ENCODE measurements around the gene CFAP20DC.
"Not testable (repeated sequence)": the region's sequence is repeated elsewhere in the genome, so short reads cannot be mapped to it uniquely, and the experiment has no call there.

The CFAP20DC gene

DNA sequence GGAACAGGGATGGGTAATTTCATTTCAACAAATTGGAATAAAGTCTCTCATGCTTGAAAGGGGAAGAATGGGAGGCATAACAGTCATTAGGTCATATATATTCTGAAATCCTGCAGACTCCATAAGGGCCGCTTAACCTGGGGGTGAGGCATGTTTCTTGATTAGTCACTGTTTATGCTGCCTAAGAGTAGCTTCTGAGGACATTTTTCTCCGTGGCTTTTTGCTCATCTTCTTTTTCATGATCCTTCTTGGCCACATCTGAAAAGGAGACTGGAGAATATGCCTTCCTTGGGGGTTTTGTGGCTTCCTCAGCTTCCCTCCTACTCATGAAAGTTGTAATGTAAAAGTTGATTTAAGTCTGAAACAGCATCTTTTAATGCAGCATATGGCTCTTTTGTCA lies 20.0 kb upstream of the CFAP20DC start:
- Histone ChIP-seq H3K27me3 (ENCODE audit: control insufficient read depth in 1 of 2, insufficient read depth in 2 of 2, low read length in 2 of 2) (no peaks in the 10 kb centered on the region), H3K4me3 (ENCODE audit: low read depth in 1 of 2, low read length in 2 of 2) (no peak overlapping the region), H3K27ac (ENCODE audit: low read depth, low read length) (no peak overlapping the region), H3K4me1 (ENCODE audit: insufficient read depth, low read length) (no peaks in the 10 kb centered on the region), H3K9me3 (ENCODE audit: low read length) (no peaks in the 10 kb centered on the region), H3K9ac (ENCODE audit: low read length) (no peak overlapping the region), H3K36me3 (ENCODE audit: insufficient read depth, low read length) (no peaks in the 10 kb centered on the region)

DNA sequence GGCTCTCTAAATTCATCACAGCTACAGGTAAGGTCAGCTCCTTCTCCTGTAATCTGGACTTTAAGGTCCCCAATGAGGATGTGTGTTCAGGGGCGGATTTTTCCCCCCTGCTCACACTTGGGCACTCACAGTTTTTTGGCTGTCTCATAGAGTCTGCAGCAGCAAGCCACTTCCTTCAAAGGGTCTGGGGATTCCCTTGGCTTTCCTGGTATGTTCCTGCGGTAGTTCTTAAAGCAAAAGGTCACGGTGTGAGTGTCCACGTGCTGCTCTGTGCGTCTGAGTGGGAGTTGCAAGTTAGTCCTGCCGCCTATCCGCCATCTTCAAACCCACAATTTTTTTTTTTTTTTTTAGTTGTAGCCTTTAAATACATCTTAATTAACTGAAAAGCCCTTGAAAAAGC lies 15.4 kb upstream of the CFAP20DC start:
- no peak overlapping the region for H3K27ac ChIP-seq (ENCODE audit: low read depth, low read length)
- H3K36me3 ChIP-seq (ENCODE audit: insufficient read depth, low read length), result no peaks in the 10 kb centered on the region
- no peaks in the 10 kb centered on the region for H3K9me3 ChIP-seq (ENCODE audit: low read length)
- no peak overlapping the region for H3K4me3 ChIP-seq (ENCODE audit: low read depth in 1 of 2, low read length in 2 of 2)
- H3K27me3 ChIP-seq (ENCODE audit: control insufficient read depth in 1 of 2, insufficient read depth in 2 of 2, low read length in 2 of 2), result no peaks in the 10 kb centered on the region
- no peaks in the 10 kb centered on the region for H3K4me1 ChIP-seq (ENCODE audit: insufficient read depth, low read length)
- H3K9ac ChIP-seq (ENCODE audit: low read length), result no peak overlapping the region

DNA sequence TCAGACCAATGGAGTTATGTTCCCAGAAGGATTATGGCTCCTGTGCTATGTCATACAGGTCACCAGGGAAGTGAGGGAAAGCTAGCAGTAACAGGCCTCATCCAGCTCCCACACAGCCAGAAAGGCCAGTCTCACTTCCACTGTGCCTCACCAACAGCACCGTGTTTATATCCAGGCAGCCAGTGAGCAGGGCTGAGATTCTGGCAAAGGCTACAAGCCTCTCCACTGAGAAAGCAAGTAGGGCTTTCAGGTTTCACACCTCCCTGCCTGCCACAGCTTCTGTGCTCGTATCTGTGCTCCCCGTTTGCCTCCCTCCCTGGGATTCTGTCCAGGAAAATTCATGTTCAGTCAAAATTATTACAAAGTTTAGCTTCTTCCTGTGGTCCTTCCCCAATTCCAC lies 14.9 kb upstream of the CFAP20DC start:
- Histone ChIP-seq H3K4me3 (ENCODE audit: low read depth in 1 of 2, low read length in 2 of 2) (no peak overlapping the region), H3K27ac (ENCODE audit: low read depth, low read length) (no peak overlapping the region), H3K9me3 (ENCODE audit: low read length) (no peaks in the 10 kb centered on the region), H3K4me1 (ENCODE audit: insufficient read depth, low read length) (no peaks in the 10 kb centered on the region), H3K27me3 (ENCODE audit: control insufficient read depth in 1 of 2, insufficient read depth in 2 of 2, low read length in 2 of 2) (no peaks in the 10 kb centered on the region), H3K9ac (ENCODE audit: low read length) (no peak overlapping the region), H3K36me3 (ENCODE audit: insufficient read depth, low read length) (no peaks in the 10 kb centered on the region)

DNA sequence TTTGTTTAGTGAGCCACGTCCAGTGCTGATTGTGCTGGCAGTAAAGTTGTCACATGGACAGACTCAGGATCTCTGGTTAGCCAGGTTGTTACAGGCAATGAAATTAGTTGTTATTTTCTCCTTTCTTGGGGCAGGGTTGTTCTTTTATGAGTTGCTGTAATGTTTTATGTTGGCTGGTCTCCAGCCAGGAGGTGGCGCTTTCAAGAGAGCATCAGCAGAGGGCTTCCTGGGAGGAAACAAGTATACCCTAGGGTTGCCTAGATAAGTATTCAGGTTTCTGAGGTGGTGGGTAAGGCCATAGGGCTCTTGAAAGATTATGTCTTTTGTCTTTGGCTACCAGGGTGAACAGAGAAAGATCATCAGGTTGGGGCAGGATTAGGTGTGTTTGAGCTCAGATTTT lies 14.5 kb upstream of the CFAP20DC start:
- H3K9me3 ChIP-seq (ENCODE audit: low read length), result no peaks in the 10 kb centered on the region
- no peak overlapping the region for H3K4me3 ChIP-seq (ENCODE audit: low read depth in 1 of 2, low read length in 2 of 2)
- H3K9ac ChIP-seq (ENCODE audit: low read length), result no peak overlapping the region
- no peaks in the 10 kb centered on the region for H3K4me1 ChIP-seq (ENCODE audit: insufficient read depth, low read length)
- no peak overlapping the region for H3K27ac ChIP-seq (ENCODE audit: low read depth, low read length)
- no peaks in the 10 kb centered on the region for H3K36me3 ChIP-seq (ENCODE audit: insufficient read depth, low read length)
- no peaks in the 10 kb centered on the region for H3K27me3 ChIP-seq (ENCODE audit: control insufficient read depth in 1 of 2, insufficient read depth in 2 of 2, low read length in 2 of 2)

DNA sequence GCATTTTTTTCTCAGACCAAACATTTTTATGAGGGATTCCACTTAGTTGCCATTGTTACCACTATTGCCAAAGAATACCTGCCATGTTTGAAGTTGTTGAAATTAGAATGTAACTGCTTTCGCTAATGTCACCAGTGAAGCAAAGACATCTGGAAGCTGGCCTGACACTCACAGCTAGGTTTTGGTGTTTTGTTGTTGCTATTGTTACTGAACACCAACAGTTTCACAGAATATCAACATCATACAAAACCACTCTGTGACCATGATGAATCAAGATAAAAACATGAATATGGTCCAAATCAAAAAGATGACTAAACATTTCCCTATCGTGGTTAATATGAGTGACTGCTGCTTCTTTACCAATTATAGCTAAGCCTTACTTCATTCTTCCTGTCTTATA lies 6.9 kb upstream of the CFAP20DC start:
- Histone ChIP-seq H3K4me1 (ENCODE audit: insufficient read depth, low read length) (no peaks in the 10 kb centered on the region), H3K27ac (ENCODE audit: low read depth, low read length) (no peak overlapping the region), H3K27me3 (ENCODE audit: control insufficient read depth in 1 of 2, insufficient read depth in 2 of 2, low read length in 2 of 2) (no peaks in the 10 kb centered on the region), H3K9me3 (ENCODE audit: low read length) (no peaks in the 10 kb centered on the region), H3K9ac (ENCODE audit: low read length) (no peak overlapping the region), H3K4me3 (ENCODE audit: low read depth in 1 of 2, low read length in 2 of 2) (no peak overlapping the region), H3K36me3 (ENCODE audit: insufficient read depth, low read length) (no peaks in the 10 kb centered on the region)

DNA sequence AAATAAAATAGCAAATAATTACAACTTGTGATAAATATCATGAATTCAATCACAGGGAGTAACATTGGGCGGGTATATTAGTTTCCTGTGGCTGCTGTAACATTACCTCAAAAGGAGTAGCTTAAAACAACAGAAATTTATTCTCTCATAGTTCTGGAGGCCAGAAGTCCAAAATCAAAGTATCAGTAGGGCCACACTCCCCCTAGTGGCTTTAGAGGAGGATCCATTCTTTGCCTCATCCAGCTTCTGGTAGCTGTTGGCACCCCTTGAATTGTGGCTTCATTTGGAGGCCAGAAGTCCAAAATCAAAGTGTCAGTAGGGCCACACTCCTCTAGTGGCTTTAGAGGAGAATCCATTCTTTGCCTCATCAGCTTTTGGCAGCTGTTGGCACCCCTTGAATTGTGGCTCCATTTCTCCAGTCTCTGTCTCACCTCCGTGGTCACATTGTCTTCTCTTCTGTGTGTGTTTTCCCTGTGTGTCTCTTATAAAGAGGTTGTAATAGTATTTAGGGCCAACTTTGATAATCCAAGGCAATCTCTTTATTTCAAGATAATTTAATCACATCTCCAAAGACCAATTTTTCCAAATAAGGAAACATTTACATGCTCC lies 3.1 kb upstream of the CFAP20DC start:
- peaks cover 4% of the 10 kb centered on the region for H3K4me1 ChIP-seq (ENCODE audit: insufficient read depth, low read length)
- no peak overlapping the region for H3K4me3 ChIP-seq (ENCODE audit: low read depth in 1 of 2, low read length in 2 of 2)
- no peaks in the 10 kb centered on the region for H3K27me3 ChIP-seq (ENCODE audit: control insufficient read depth in 1 of 2, insufficient read depth in 2 of 2, low read length in 2 of 2)

DNA sequence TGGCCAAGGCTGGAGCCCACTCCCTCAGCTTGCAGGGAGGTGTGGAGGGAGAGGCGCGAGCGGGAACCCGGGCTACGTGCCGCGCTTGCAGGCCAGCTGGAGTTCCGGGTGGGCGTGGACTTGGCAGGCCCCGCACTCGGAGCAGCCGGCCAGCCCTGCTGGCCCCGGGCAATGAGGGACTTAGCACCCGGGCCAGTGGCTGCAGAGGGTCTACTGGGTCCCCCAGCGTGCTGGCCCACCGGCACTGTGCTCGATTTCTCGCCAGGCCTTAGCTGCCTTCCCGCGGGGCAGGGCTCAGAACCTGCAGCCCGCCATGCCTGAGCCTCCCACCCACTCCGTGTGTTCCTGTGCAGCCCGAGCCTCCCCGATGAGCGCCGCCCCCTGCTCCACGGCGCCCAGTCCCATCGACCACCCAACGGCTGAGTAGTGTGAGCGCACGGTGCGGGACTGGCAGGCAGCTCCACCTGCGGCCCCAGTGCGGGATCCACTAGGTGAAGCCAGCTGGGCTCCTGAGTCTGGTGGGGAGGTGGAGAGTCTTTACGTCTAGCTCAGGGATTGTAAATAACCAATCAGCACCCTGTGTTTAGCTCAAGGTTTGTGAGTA lies 1.1 kb upstream of the CFAP20DC start:
- H3K27me3 ChIP-seq (ENCODE audit: control insufficient read depth in 1 of 2, insufficient read depth in 2 of 2, low read length in 2 of 2); H3K27ac ChIP-seq (ENCODE audit: low read depth, low read length); H3K9me3 ChIP-seq (ENCODE audit: low read length); H3K4me1 ChIP-seq (ENCODE audit: insufficient read depth, low read length); H3K4me3 ChIP-seq (ENCODE audit: low read depth in 1 of 2, low read length in 2 of 2); H3K36me3 ChIP-seq (ENCODE audit: insufficient read depth, low read length); H3K9ac ChIP-seq (ENCODE audit: low read length): not testable (repeated sequence)

More for the DNA sequence above, 3.1 kb upstream of the CFAP20DC start:
- Histone ChIP-seq H3K9me3 (ENCODE audit: low read length) (no peaks in the 10 kb centered on the region), H3K36me3 (ENCODE audit: insufficient read depth, low read length) (no peaks in the 10 kb centered on the region), H3K27ac (ENCODE audit: low read depth, low read length) (no peak overlapping the region), H3K9ac (ENCODE audit: low read length) (no peak overlapping the region)

DNA sequence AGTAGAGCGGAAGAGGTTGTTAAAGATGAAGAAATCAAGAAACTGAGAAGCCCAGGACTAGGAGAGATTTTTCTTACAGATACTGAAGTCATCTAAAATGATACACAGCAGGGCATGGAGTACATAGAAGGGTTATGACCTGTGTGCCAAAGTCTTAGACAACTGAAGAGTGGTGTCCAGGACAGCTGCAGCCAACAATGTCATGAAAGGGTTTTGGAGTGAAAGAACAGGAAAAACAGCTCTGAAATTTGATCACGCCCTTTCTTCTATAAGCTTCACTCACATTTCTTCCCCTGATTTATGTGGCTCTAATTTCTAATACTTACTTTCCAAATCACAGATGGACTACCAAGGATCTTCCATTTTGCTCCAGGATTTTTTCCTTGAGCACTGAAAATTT lies 3.0 kb downstream of the CFAP20DC start:
- Histone ChIP-seq H3K36me3 (ENCODE audit: insufficient read depth, low read length) (no peaks in the 10 kb centered on the region), H3K4me1 (ENCODE audit: insufficient read depth, low read length) (peaks cover 4% of the 10 kb centered on the region), H3K27me3 (ENCODE audit: control insufficient read depth in 1 of 2, insufficient read depth in 2 of 2, low read length in 2 of 2) (no peaks in the 10 kb centered on the region), H3K27ac (ENCODE audit: low read depth, low read length) (no peak overlapping the region), H3K9ac (ENCODE audit: low read length) (no peak overlapping the region), H3K9me3 (ENCODE audit: low read length) (no peaks in the 10 kb centered on the region), H3K4me3 (ENCODE audit: low read depth in 1 of 2, low read length in 2 of 2) (no peak overlapping the region)

DNA sequence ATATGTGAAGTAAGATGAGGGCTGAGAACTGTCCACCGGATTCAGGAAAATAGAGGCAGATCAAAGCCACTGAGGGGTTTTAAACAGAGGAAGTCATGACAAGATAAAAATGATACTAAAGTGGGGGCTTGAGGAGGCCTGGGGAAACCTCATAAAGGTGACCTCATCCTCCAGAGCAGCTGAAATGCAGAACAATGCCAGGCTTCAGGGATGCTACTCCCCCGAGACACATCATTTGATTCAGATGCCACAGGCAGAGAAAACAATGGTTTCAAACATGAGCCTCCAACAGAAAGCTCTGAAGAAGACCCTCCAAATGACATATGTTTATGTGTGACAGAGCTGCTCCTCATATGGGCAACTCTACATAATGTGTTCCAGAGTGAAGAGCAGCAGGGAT lies 6.4 kb downstream of the CFAP20DC start:
- H3K36me3 ChIP-seq (ENCODE audit: insufficient read depth, low read length), result no peaks in the 10 kb centered on the region
- no peaks in the 10 kb centered on the region for H3K4me1 ChIP-seq (ENCODE audit: insufficient read depth, low read length)
- no peak overlapping the region for H3K4me3 ChIP-seq (ENCODE audit: low read depth in 1 of 2, low read length in 2 of 2)
- no peak overlapping the region for H3K27ac ChIP-seq (ENCODE audit: low read depth, low read length)
- H3K9ac ChIP-seq (ENCODE audit: low read length), result no peak overlapping the region
- H3K27me3 ChIP-seq (ENCODE audit: control insufficient read depth in 1 of 2, insufficient read depth in 2 of 2, low read length in 2 of 2), result no peaks in the 10 kb centered on the region
- no peaks in the 10 kb centered on the region for H3K9me3 ChIP-seq (ENCODE audit: low read length)

DNA sequence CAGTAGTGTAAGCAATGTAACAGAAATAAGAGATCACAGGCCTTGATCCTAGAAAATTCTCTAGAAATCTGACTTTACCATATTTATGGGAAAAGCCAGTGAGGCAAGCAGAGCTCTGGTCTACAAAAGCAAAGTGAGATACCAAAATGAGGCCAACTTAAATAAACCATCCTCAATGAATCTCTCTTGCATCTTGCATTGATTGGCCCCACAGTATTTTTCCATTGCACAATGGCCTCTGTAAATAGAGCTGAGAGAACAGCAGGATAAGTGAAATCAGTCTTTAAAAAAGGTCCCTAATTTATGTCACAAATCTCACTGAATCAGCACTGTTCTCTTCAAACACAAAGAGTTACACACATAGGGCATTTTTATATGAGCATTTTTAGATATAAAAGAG lies 8.9 kb downstream of the CFAP20DC start:
- H3K4me3 ChIP-seq (ENCODE audit: low read depth in 1 of 2, low read length in 2 of 2), result no peak overlapping the region
- H3K9ac ChIP-seq (ENCODE audit: low read length), result no peak overlapping the region
- no peaks in the 10 kb centered on the region for H3K4me1 ChIP-seq (ENCODE audit: insufficient read depth, low read length)
- H3K27ac ChIP-seq (ENCODE audit: low read depth, low read length), result no peak overlapping the region
- H3K9me3 ChIP-seq (ENCODE audit: low read length), result no peaks in the 10 kb centered on the region
- H3K27me3 ChIP-seq (ENCODE audit: control insufficient read depth in 1 of 2, insufficient read depth in 2 of 2, low read length in 2 of 2), result no peaks in the 10 kb centered on the region
- no peaks in the 10 kb centered on the region for H3K36me3 ChIP-seq (ENCODE audit: insufficient read depth, low read length)

DNA sequence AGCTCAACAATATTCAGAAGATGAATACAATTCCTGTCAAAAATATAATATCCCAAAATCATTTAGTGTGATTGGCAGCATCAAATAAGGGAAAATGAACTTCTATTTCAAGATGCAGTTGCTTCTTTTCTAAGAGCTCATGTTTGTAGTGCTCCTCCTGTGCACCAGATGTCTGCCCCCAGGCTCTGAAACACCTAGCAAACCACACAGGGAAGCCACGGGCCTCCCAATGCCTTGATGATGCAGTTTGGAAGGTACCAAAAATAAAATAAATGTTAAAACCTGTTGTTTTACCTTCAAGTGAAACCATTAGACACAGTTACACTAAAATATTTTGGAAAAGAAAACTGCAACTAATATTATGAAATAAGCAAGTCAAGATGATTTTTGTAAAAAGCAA lies 22.2 kb downstream of the CFAP20DC start:
- Histone ChIP-seq H3K27me3 (ENCODE audit: control insufficient read depth in 1 of 2, insufficient read depth in 2 of 2, low read length in 2 of 2) (no peaks in the 10 kb centered on the region), H3K27ac (ENCODE audit: low read depth, low read length) (no peak overlapping the region), H3K4me1 (ENCODE audit: insufficient read depth, low read length) (no peaks in the 10 kb centered on the region), H3K9me3 (ENCODE audit: low read length) (no peaks in the 10 kb centered on the region), H3K4me3 (ENCODE audit: low read depth in 1 of 2, low read length in 2 of 2) (no peak overlapping the region), H3K9ac (ENCODE audit: low read length) (no peak overlapping the region), H3K36me3 (ENCODE audit: insufficient read depth, low read length) (no peaks in the 10 kb centered on the region)

DNA sequence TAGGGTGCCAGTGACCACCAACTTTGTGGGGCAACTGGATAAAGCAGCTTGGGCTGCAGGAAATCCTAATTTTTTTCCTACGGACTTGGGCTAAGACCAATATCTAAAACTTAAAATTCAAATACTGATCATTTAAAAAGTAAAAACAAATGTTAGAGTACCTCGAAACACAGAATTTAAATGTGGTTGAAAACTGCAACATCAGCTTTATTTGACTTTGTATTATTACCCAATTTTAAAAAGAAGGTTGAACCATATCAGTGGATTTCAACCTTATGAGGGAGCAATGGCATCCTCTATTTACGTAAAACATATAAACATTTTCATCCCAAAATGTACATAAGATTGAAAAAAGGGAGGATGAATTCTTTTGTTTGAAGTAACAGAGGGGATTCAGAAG lies 26.2 kb downstream of the CFAP20DC start:
- Histone ChIP-seq H3K9ac (ENCODE audit: low read length) (no peak overlapping the region), H3K9me3 (ENCODE audit: low read length) (no peaks in the 10 kb centered on the region), H3K4me1 (ENCODE audit: insufficient read depth, low read length) (no peaks in the 10 kb centered on the region), H3K36me3 (ENCODE audit: insufficient read depth, low read length) (no peaks in the 10 kb centered on the region), H3K27ac (ENCODE audit: low read depth, low read length) (no peak overlapping the region), H3K4me3 (ENCODE audit: low read depth in 1 of 2, low read length in 2 of 2) (no peak overlapping the region), H3K27me3 (ENCODE audit: control insufficient read depth in 1 of 2, insufficient read depth in 2 of 2, low read length in 2 of 2) (no peaks in the 10 kb centered on the region)
